SK-N-SH (cell line): Measurements from ENCODE around the gene CREBL2. TPM values are rescaled to one million over a fixed set of nuclear protein-coding genes. Genes with fewer than 3 reads are reported as not detected.

Experiments
- CTCF ChIA-PET: fragments of 300-600, 350-600 bp; formaldehyde crosslinking; extraction: SDS; loops from one replicate; lab custom pipeline; 2021; lab: Yijun Ruan, JAX
- POLR2A ChIA-PET: fragments of 350-600 bp; sonication (Branson Sonifier 250); formaldehyde crosslinking; extraction: SDS; loops from one replicate; lab custom pipeline; 2020; ENCODE audit warnings: antibody characterized with exemption, inconsistent platforms; lab: Yijun Ruan, JAX
- DNase-seq: peaks from one replicate; pipeline ENCODE4 v3.0.0; 2012
- H2AFZ ChIP-seq: fragments of 200-600 bp; sonication (generic); 2 replicates; pipeline ENCODE4 v1.8.1; 2016; ENCODE audit warnings: antibody characterized with exemption, mild to moderate bottlenecking, low read depth
- H3F3A ChIP-seq: fragments of 200-600 bp; sonication (generic); replicated peaks from 2 replicates; pipeline ENCODE3; 2016; ENCODE audit warnings: antibody characterized with exemption, mild to moderate bottlenecking; ENCODE audit not compliant: insufficient read depth
- H3K27ac ChIP-seq, 2 experiments: fragments of 200-500 bp in 1 of 2; fragments of 200-600 bp in 1 of 2; sonication (Bioruptor generic) in 1 of 2; sonication (generic), shearing (Covaris generic) in 1 of 2; 2 replicates each; pipeline versions ENCODE4 v1.5.1 to v1.6.1; 2014 to 2016; ENCODE audit warnings: low read depth in 2 of 2, inconsistent platforms in 1 of 2, low read length in 1 of 2, mild to moderate bottlenecking in 1 of 2, mixed read lengths in 1 of 2
- H3K27me3 ChIP-seq: fragments of 200-600 bp; sonication (generic), shearing (Covaris generic); 2 replicates; pipeline ENCODE4 v1.6.1; 2016; ENCODE audit warnings: mixed run types; ENCODE audit not compliant: insufficient read depth
- H3K36me3 ChIP-seq, 2 experiments: fragments of 200-500 bp in 1 of 2; fragments of 200-600 bp in 1 of 2; sonication (Bioruptor generic) in 1 of 2; sonication (generic) in 1 of 2; replicated peaks in 1 of 2; 2 replicates each; pipeline versions ENCODE3 to v1.5.1; 2014 to 2016; ENCODE audit warnings: low read length in 1 of 2, mild to moderate bottlenecking in 1 of 2; ENCODE audit not compliant: insufficient read depth in 2 of 2, control insufficient read depth in 1 of 2
- H3K4me1 ChIP-seq, 2 experiments: fragments of 200-500 bp in 1 of 2; fragments of 200-600 bp in 1 of 2; sonication (Bioruptor generic) in 1 of 2; sonication (generic), shearing (Covaris generic) in 1 of 2; 2 replicates each; pipeline versions ENCODE4 v1.5.1 to v1.6.1; 2014 to 2016; ENCODE audit warnings: low read depth in 1 of 2, low read length in 1 of 2, mixed run types in 1 of 2; ENCODE audit not compliant: insufficient read depth in 2 of 2, control insufficient read depth in 1 of 2
- H3K4me2 ChIP-seq: fragments of 200-600 bp; sonication (generic), shearing (Covaris generic); 2 replicates; pipeline ENCODE4 v1.6.1; 2017; ENCODE audit warnings: mixed run types
- H3K4me3 ChIP-seq, 2 experiments: fragments of 200-500 bp in 1 of 2; fragments of 200-600 bp in 1 of 2; sonication (Bioruptor generic) in 1 of 2; sonication (generic), shearing (Covaris generic) in 1 of 2; 2 replicates each; pipeline versions ENCODE4 v1.5.1 to v1.8.1; 2014 to 2016; ENCODE audit warnings: low read depth in 2 of 2, inconsistent platforms in 1 of 2, low read length in 1 of 2, mild to moderate bottlenecking in 1 of 2, mixed read lengths in 1 of 2, moderate library complexity in 1 of 2
- H3K79me2 ChIP-seq: fragments of 200-600 bp; sonication (generic); 2 replicates; pipeline ENCODE4 v1.8.1; 2017; ENCODE audit warnings: mild to moderate bottlenecking; ENCODE audit not compliant: insufficient read depth
- H3K9ac ChIP-seq: fragments of 200-600 bp; sonication (generic); 2 replicates; pipeline ENCODE4 v1.6.1; 2017; ENCODE audit warnings: mixed run types
- H3K9me2 ChIP-seq: fragments of 200-600 bp; sonication (generic); 2 replicates; pipeline ENCODE4 v1.6.1; 2017; ENCODE audit warnings: mixed run types
- H3K9me3 ChIP-seq: fragments of 200-600 bp; sonication (generic); 2 replicates; pipeline ENCODE4 v1.6.1; 2017; ENCODE audit warnings: mixed run types, mild to moderate bottlenecking, moderate library complexity
- H4K20me1 ChIP-seq: fragments of 200-600 bp; sonication (generic); 2 replicates; pipeline ENCODE4 v1.6.1; 2017; ENCODE audit warnings: mild to moderate bottlenecking, mixed run types; ENCODE audit not compliant: insufficient read depth
- CHD2 ChIP-seq: fragments of 150-350 bp; IDR thresholded peaks from 2 replicates; pipeline ENCODE4 v1.6.1; 2018; ENCODE audit warnings: low read length; ENCODE audit not compliant: partially characterized antibody
- ELF1 ChIP-seq: IDR thresholded peaks from 2 replicates; pipeline ENCODE4 v1.4.0; 2012
- EP300 ChIP-seq, 2 experiments: IDR thresholded peaks; 2 replicates each; pipeline versions ENCODE4 v1.4.0 to v1.6.1; 2012; ENCODE audit warnings: borderline replicate concordance in 1 of 2, low read depth in 1 of 2, low read length in 1 of 2
- EZH2phosphoT487 ChIP-seq: fragments of 200-600 bp; sonication (generic); IDR thresholded peaks from 2 replicates; pipeline ENCODE4 v1.6.1; 2017; ENCODE audit warnings: low read depth, mixed run types, mild to moderate bottlenecking, antibody characterized with exemption, moderate library complexity, borderline replicate concordance
- FOSL2 ChIP-seq: IDR thresholded peaks from 2 replicates; pipeline ENCODE4 v1.4.0; 2012; ENCODE audit warnings: low read depth, mild to moderate bottlenecking, moderate library complexity, borderline replicate concordance
- FOXJ3 ChIP-seq: sonication (generic); formaldehyde crosslinking; IDR thresholded peaks from 2 replicates; pipeline ENCODE4 v1.5.1; 2020; ENCODE audit warnings: mild to moderate bottlenecking, missing genetic modification reagents
- FOXM1 ChIP-seq: IDR thresholded peaks from 2 replicates; pipeline ENCODE4 v1.4.0; 2012; ENCODE audit warnings: low read depth, mild to moderate bottlenecking
- JUND ChIP-seq: IDR thresholded peaks from 2 replicates; pipeline ENCODE4 v1.4.0; 2012
- MAX ChIP-seq: IDR thresholded peaks from 2 replicates; pipeline ENCODE4 v1.4.0; 2012; ENCODE audit warnings: low read depth
- MEF2A ChIP-seq: IDR thresholded peaks from 2 replicates; pipeline ENCODE4 v1.4.0; 2012; ENCODE audit warnings: low read depth, borderline replicate concordance
- MXI1 ChIP-seq: IDR thresholded peaks from 2 replicates; pipeline ENCODE4 v1.6.1; 2012; ENCODE audit warnings: mild to moderate bottlenecking, low read depth, low read length, improper control_type of control experiment
- NFIC ChIP-seq: IDR thresholded peaks from 2 replicates; pipeline ENCODE4 v1.4.0; 2012; ENCODE audit warnings: borderline replicate concordance
- NRF1 ChIP-seq: IDR thresholded peaks from 2 replicates; pipeline ENCODE4 v1.6.1; 2012; ENCODE audit warnings: low read depth, mild to moderate bottlenecking, low read length
- PBX3 ChIP-seq: IDR thresholded peaks from 2 replicates; pipeline ENCODE4; 2012
- POLR2AphosphoS5 ChIP-seq: IDR thresholded peaks from 2 replicates; pipeline ENCODE4 v1.6.1; 2012; ENCODE audit warnings: low read depth, low read length
- RCOR1 ChIP-seq: fragments of 150-350 bp; IDR thresholded peaks from 2 replicates; pipeline ENCODE4 v1.6.1; 2017; ENCODE audit warnings: antibody characterized with exemption, low read length
- RFX5 ChIP-seq: IDR thresholded peaks from 2 replicates; pipeline ENCODE4 v1.6.1; 2012; ENCODE audit warnings: mild to moderate bottlenecking, improper control_type of control experiment, low read length
- RXRA ChIP-seq: IDR thresholded peaks from 2 replicates; pipeline ENCODE4 v1.4.0; 2012; ENCODE audit warnings: low read depth, mild to moderate bottlenecking, borderline replicate concordance
- SIN3A ChIP-seq: IDR thresholded peaks from 2 replicates; pipeline ENCODE4 v1.6.1; 2012; ENCODE audit warnings: low read depth, mild to moderate bottlenecking, low read length, moderate library complexity, borderline replicate concordance
- SMC3 ChIP-seq: IDR thresholded peaks from 2 replicates; pipeline ENCODE4 v1.6.1; 2012; ENCODE audit warnings: low read depth, low read length, improper control_type of control experiment
- TAF1 ChIP-seq: IDR thresholded peaks from 2 replicates; pipeline ENCODE4 v1.6.1; 2012; ENCODE audit warnings: low read depth, mild to moderate bottlenecking, low read length, moderate library complexity, borderline replicate concordance
- TCF12 ChIP-seq: IDR thresholded peaks from 2 replicates; pipeline ENCODE4 v1.4.0; 2012
- TEAD4 ChIP-seq: IDR thresholded peaks from 2 replicates; pipeline ENCODE4 v1.4.0; 2012; ENCODE audit warnings: mild to moderate bottlenecking, borderline replicate concordance; ENCODE audit not compliant: insufficient read depth
- USF2 ChIP-seq: fragments of 150-350 bp; IDR thresholded peaks from 2 replicates; pipeline ENCODE4 v1.6.1; 2017; ENCODE audit warnings: antibody characterized with exemption, low read length, low read depth, borderline replicate concordance
- YY1 ChIP-seq: IDR thresholded peaks from 2 replicates; pipeline ENCODE4 v1.4.0; 2012; ENCODE audit warnings: low read depth, mild to moderate bottlenecking
- WGBS: methylation state at CpG from one replicate; pipeline ENCODE4 v1.1.6; 2017; ENCODE audit warnings: low lambda C conversion rate; 5-methylcytosine and 5-hydroxymethylcytosine counted together
- polyA plus RNA-seq, 3 experiments: library from polyadenylated mRNA; depleted of rRNA; stranded (reverse); fragments of >200 nt; gene quantifications; 2 replicates each; pipeline ENCODE4 v1.2.3, GENCODE V29; 2012
- TF ChIP-seq, protein P1 (sequence below): fragments of 150-350 bp; IDR thresholded peaks from 2 replicates; pipeline ENCODE4 v1.6.1; 2016; ENCODE audit warnings: mild to moderate bottlenecking, low read depth, low read length
- TF ChIP-seq, protein P2 (sequence below): fragments of 200-600 bp; sonication (generic); IDR thresholded peaks from 2 replicates; pipeline ENCODE4 v1.6.1; 2017; ENCODE audit warnings: antibody characterized with exemption, mild to moderate bottlenecking, moderate library complexity

CREBL2 gene
- polyA plus RNA-seq, 1 of the 3 experiments (the other 2 are of a cell fraction), result 12.6 TPM

GRCh38 chr12:12661086-12661856 lies 49.6 kb downstream of the CREBL2 start:
- Histone ChIP-seq H3K27me3 (no peaks in the 10 kb centered on the region), H3K4me1 (no peaks in the 10 kb centered on the region; a peak in 1 of 4 replicates)

More at GRCh38 chr12:12661086-12661856, 49.6 kb downstream of the CREBL2 start:
- no peaks in the 10 kb centered on the region for H4K20me1 ChIP-seq
- H3K36me3 ChIP-seq, result no peaks in the 10 kb centered on the region
- ChIA-PET CTCF (interaction anchor here (1.7 kb wide), 2 partner anchors 285 to 326 kb away, joined by 3 to 5 read pairs; no protein-coding TSS in a partner anchor), POLR2A (no interaction called here)
- no peaks in the 10 kb centered on the region for H3K79me2 ChIP-seq
- DNase-seq, result no peak
- H3K9ac ChIP-seq, result no peak overlapping the region
- no peaks in the 10 kb centered on the region for H3K9me3 ChIP-seq
- H3K4me3 ChIP-seq, result no peak overlapping the region
- peak; percentile 67; the same call in 1 of the 2 replicates for TF ChIP-seq TEAD4
- TF ChIP-seq RFX5, result no peak
- no peak for TF ChIP-seq SMC3
- no peak for TF ChIP-seq ELF1
- peak; percentile 70 for TF ChIP-seq JUND
- peak in 1 of 2 experiments; percentile 28; a peak in 1 of 4 replicates for TF ChIP-seq EP300 (IDR thresholded peaks at IDR 0.05; ENCODE audit: borderline replicate concordance in 1 of 2, low read depth in 1 of 2, low read length in 1 of 2)
- no peak for TF ChIP-seq MXI1
- no peak for TF ChIP-seq NRF1
- TF ChIP-seq MEF2A, result no peak
- TF ChIP-seq YY1, result no peak
- no peak for TF ChIP-seq TAF1
- TF ChIP-seq RXRA, result no peak
- no peak for TF ChIP-seq MAX
- TF ChIP-seq USF2, result no peak
- TF ChIP-seq EZH2phosphoT487, result no peak
- no peak for TF ChIP-seq RCOR1
- peak; percentile 78 for TF ChIP-seq FOSL2
- peak; percentile 75 for TF ChIP-seq NFIC
- TF ChIP-seq FOXJ3 (CRISPR knock-in tag), result no peak
- no peak for TF ChIP-seq SIN3A
- no peak for TF ChIP-seq FOXM1
- TF ChIP-seq, protein P1, sequence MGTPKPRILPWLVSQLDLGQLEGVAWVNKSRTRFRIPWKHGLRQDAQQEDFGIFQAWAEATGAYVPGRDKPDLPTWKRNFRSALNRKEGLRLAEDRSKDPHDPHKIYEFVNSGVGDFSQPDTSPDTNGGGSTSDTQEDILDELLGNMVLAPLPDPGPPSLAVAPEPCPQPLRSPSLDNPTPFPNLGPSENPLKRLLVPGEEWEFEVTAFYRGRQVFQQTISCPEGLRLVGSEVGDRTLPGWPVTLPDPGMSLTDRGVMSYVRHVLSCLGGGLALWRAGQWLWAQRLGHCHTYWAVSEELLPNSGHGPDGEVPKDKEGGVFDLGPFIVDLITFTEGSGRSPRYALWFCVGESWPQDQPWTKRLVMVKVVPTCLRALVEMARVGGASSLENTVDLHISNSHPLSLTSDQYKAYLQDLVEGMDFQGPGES, result no peak
- peak; percentile 26; the same call in 1 of the 2 replicates for TF ChIP-seq TCF12
- TF ChIP-seq, protein P2, sequence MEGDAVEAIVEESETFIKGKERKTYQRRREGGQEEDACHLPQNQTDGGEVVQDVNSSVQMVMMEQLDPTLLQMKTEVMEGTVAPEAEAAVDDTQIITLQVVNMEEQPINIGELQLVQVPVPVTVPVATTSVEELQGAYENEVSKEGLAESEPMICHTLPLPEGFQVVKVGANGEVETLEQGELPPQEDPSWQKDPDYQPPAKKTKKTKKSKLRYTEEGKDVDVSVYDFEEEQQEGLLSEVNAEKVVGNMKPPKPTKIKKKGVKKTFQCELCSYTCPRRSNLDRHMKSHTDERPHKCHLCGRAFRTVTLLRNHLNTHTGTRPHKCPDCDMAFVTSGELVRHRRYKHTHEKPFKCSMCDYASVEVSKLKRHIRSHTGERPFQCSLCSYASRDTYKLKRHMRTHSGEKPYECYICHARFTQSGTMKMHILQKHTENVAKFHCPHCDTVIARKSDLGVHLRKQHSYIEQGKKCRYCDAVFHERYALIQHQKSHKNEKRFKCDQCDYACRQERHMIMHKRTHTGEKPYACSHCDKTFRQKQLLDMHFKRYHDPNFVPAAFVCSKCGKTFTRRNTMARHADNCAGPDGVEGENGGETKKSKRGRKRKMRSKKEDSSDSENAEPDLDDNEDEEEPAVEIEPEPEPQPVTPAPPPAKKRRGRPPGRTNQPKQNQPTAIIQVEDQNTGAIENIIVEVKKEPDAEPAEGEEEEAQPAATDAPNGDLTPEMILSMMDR, result no peak
- no peak for TF ChIP-seq CHD2
- TF ChIP-seq POLR2AphosphoS5, result peak; percentile 22; the same call in 1 of the 2 replicates
- peak; percentile 39; the same call in 1 of the 2 replicates for TF ChIP-seq PBX3
- H3K9me2 ChIP-seq, result no peaks in the 10 kb centered on the region
- no peak overlapping the region for H2AFZ ChIP-seq
- WGBS, result 63% methylated on average over 7 of the region's 7 CpGs
- peak overlapping the region; percentile 7 to 33; a peak in 2 of 4 replicates for H3K27ac ChIP-seq
- H3F3A ChIP-seq, result peaks cover 11% of the 10 kb centered on the region
- H3K4me2 ChIP-seq, result no peak overlapping the region
